Measurements from ENCODE around the gene BBS2. TPM values are rescaled to one million over a fixed set of nuclear protein-coding genes. Genes with fewer than 3 reads are reported as not detected.

Gene BBS2
- total and polyA plus RNA-seq, 2 experiments from 2014 or later: 32.8 to 50.4 TPM

GRCh38 chr16:56436258-56436657 lies 83.6 kb downstream of the BBS2 start:
- no peak overlapping the region for H3K27ac ChIP-seq
- no peak for DNase-seq (ENCODE audit: low read depth in 1 of 2, low spot score in 1 of 2)
- H3K4me1 ChIP-seq (ENCODE audit: low read depth): no peaks in the 10 kb centered on the region
- H3K27me3 ChIP-seq: no peaks in the 10 kb centered on the region
- H3K9me3 ChIP-seq (ENCODE audit: low read depth): no peaks in the 10 kb centered on the region
- TF ChIP-seq, protein P1, sequence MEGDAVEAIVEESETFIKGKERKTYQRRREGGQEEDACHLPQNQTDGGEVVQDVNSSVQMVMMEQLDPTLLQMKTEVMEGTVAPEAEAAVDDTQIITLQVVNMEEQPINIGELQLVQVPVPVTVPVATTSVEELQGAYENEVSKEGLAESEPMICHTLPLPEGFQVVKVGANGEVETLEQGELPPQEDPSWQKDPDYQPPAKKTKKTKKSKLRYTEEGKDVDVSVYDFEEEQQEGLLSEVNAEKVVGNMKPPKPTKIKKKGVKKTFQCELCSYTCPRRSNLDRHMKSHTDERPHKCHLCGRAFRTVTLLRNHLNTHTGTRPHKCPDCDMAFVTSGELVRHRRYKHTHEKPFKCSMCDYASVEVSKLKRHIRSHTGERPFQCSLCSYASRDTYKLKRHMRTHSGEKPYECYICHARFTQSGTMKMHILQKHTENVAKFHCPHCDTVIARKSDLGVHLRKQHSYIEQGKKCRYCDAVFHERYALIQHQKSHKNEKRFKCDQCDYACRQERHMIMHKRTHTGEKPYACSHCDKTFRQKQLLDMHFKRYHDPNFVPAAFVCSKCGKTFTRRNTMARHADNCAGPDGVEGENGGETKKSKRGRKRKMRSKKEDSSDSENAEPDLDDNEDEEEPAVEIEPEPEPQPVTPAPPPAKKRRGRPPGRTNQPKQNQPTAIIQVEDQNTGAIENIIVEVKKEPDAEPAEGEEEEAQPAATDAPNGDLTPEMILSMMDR (IDR thresholded peaks at IDR 0.05; ENCODE audit: low read depth, low read length): no peak
- peaks cover 72% of the 10 kb centered on the region for H3K36me3 ChIP-seq
- H3K4me3 ChIP-seq: no peak overlapping the region

Other genes starting within 250 kb of the BBS2 start
- gene AMFR, start 94.5 kb downstream of the BBS2 start, total RNA-seq: 152 and 157 TPM in 2 replicates
- 52.7 and 65.3 TPM in 2 replicates for gene AMFR, start 94.5 kb downstream of the BBS2 start, polyA plus RNA-seq
- gene NUDT21, start 68.7 kb downstream of the BBS2 start, total RNA-seq: 59.3 and 79.9 TPM in 2 replicates
- gene NUDT21, start 68.7 kb downstream of the BBS2 start, polyA plus RNA-seq: 47.4 and 68.7 TPM in 2 replicates
- 32.0 and 65.5 TPM in 2 replicates for gene OGFOD1, start 68.5 kb downstream of the BBS2 start, total RNA-seq
- 49.4 and 54.9 TPM in 2 replicates for gene OGFOD1, start 68.5 kb downstream of the BBS2 start, polyA plus RNA-seq
- gene MT4, start 45.0 kb upstream of the BBS2 start, total RNA-seq: not detected in 2 replicates
- not detected in 2 replicates for gene MT4, start 45.0 kb upstream of the BBS2 start, polyA plus RNA-seq
- gene MT3, start 69.5 kb upstream of the BBS2 start, total RNA-seq: not detected in 2 replicates
- gene MT3, start 69.5 kb upstream of the BBS2 start, polyA plus RNA-seq: 1.0 TPM in 1 of 2 replicates, not detected in the other
- 0.28 TPM in 1 of 2 replicates, not detected in the other for gene MT2A, start 88.6 kb upstream of the BBS2 start, total RNA-seq
- 1.6 and 2.1 TPM in 2 replicates for gene MT2A, start 88.6 kb upstream of the BBS2 start, polyA plus RNA-seq
- gene MT1E, start 105.8 kb upstream of the BBS2 start, total RNA-seq: 3.6 and 9.1 TPM in 2 replicates
- gene MT1E, start 105.8 kb upstream of the BBS2 start, polyA plus RNA-seq: 4.5 and 4.7 TPM in 2 replicates
- gene MT1M, start 112.6 kb upstream of the BBS2 start, total RNA-seq: not detected in 2 replicates
- not detected in 2 replicates for gene MT1M, start 112.6 kb upstream of the BBS2 start, polyA plus RNA-seq
- not detected in 2 replicates for gene MT1A, start 118.6 kb upstream of the BBS2 start, total RNA-seq
- not detected in 2 replicates for gene MT1A, start 118.6 kb upstream of the BBS2 start, polyA plus RNA-seq
- not detected in 2 replicates for gene MT1B, start 131.9 kb upstream of the BBS2 start, total RNA-seq
- gene MT1B, start 131.9 kb upstream of the BBS2 start, polyA plus RNA-seq: not detected in 2 replicates
- gene MT1F, start 137.9 kb upstream of the BBS2 start, total RNA-seq: not detected in 2 replicates
- gene MT1F, start 137.9 kb upstream of the BBS2 start, polyA plus RNA-seq: not detected in 2 replicates
- gene MT1G, start 148.0 kb upstream of the BBS2 start, total RNA-seq: 3.7 TPM in 1 of 2 replicates, not detected in the other
- not detected in 2 replicates for gene MT1G, start 148.0 kb upstream of the BBS2 start, polyA plus RNA-seq
- not detected in 2 replicates for gene MT1H, start 149.8 kb upstream of the BBS2 start, total RNA-seq
- gene MT1H, start 149.8 kb upstream of the BBS2 start, polyA plus RNA-seq: not detected in 2 replicates
- 5.7 and 13.3 TPM in 2 replicates for gene MT1X, start 162.4 kb upstream of the BBS2 start, total RNA-seq
- gene MT1X, start 162.4 kb upstream of the BBS2 start, polyA plus RNA-seq: 9.3 and 11.1 TPM in 2 replicates
- 110 and 115 TPM in 2 replicates for gene NUP93, start 210.1 kb upstream of the BBS2 start, total RNA-seq
- gene NUP93, start 210.1 kb upstream of the BBS2 start, polyA plus RNA-seq: 127 and 157 TPM in 2 replicates

Data from cardiac muscle cell (in vitro differentiated cells and primary cell).